ENCODE measurements around the gene MRPL24.

The MRPL24 gene

GRCh38 chr1:156711011-156711817 lies 29.7 kb downstream of the MRPL24 start:
- TF ChIP-seq CTCF (IDR thresholded peaks at IDR 0.05; ENCODE audit: low read depth, low read length, missing control alignments), result no peak
- DNase-seq (ENCODE audit: low read depth), result no peak
- no peak overlapping the region for H3K4me3 ChIP-seq (ENCODE audit: low read depth, low read length)

GRCh38 chr1:156709757-156710489 lies 31.0 kb downstream of the MRPL24 start:
- TF ChIP-seq CTCF (IDR thresholded peaks at IDR 0.05; ENCODE audit: low read depth, low read length, missing control alignments), result no peak
- no peak overlapping the region for H3K4me3 ChIP-seq (ENCODE audit: low read depth, low read length)
- no peak for DNase-seq (ENCODE audit: low read depth)

GRCh38 chr1:156709031-156709430 lies 31.9 kb downstream of the MRPL24 start:
- no peak for DNase-seq (ENCODE audit: low read depth)
- no peak overlapping the region for H3K4me3 ChIP-seq (ENCODE audit: low read depth, low read length)
- TF ChIP-seq CTCF (IDR thresholded peaks at IDR 0.05; ENCODE audit: low read depth, low read length, missing control alignments), result no peak

- TF ChIP-seq CTCF (IDR thresholded peaks at IDR 0.05; ENCODE audit: low read depth, low read length, missing control alignments), result no peak
- DNase-seq (ENCODE audit: low read depth), result no peak
- H3K4me3 ChIP-seq (ENCODE audit: low read depth, low read length), result no peak overlapping the region
Measured at GRCh38 chr1:156708218-156708661, 32.6 kb downstream of the MRPL24 start.

GRCh38 chr1:156707417-156708217 lies 33.3 kb downstream of the MRPL24 start:
- no peak for DNase-seq (ENCODE audit: low read depth)
- no peak for TF ChIP-seq CTCF (IDR thresholded peaks at IDR 0.05; ENCODE audit: low read depth, low read length, missing control alignments)
- no peak overlapping the region for H3K4me3 ChIP-seq (ENCODE audit: low read depth, low read length)

GRCh38 chr1:156706657-156707416 lies 34.1 kb downstream of the MRPL24 start:
- no peak for DNase-seq (ENCODE audit: low read depth)
- TF ChIP-seq CTCF (IDR thresholded peaks at IDR 0.05; ENCODE audit: low read depth, low read length, missing control alignments), result no peak
- no peak overlapping the region for H3K4me3 ChIP-seq (ENCODE audit: low read depth, low read length)

Data from GM12864 (cell line).